A204.1 (cell line): Measurements from ENCODE around the gene SCN10A.

Experiments used
- FAIRE-seq: peaks from 2 replicates; lab custom pipeline; 2012; peaks lifted over from hg19 to GRCh38; lab: Jason Lieb, UNC

Gene SCN10A

DNA sequence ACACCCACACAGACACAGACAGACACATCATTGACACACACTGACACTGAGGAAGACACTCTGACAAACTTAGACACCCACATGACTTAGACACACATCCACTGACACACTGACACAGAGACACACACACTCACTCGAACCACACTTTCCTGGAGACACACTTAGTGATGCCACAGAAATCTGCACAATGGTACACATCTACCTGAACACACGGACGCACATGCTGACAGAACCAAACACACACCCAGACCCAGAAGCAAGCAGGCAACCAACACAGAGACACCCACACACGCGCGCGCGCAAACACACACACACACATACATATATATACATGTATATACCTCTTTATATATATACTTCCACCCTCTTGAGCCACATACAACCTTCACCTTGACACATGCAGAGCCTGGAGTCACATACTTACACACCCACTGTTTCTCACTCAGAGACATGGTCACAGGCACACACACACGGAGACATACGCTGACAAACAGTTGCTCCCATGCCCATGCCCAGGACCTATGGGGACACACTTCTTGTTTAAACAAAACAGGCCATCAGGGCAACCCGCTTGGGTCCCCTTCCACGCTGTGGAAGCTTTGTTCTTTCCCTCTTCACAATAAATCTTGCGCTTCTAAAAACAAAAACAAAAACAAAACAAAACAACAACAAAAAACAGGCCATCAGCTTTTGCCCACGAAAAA is 165.6 kb downstream of the SCN10A start:
- FAIRE-seq: no peak

- no peak for FAIRE-seq
These were observed 166.3 kb downstream of the SCN10A start, which contains the start of gene SCN5A for GRCh38 chr3:38649500-38650247. TSS of gene SCN5A (minus strand) at chr3:38649687. CDS start at chr3:38633307, 16,380 bp downstream.

- FAIRE-seq: no peak
These were observed 167.1 kb downstream of the SCN10A start for GRCh38 chr3:38648659-38649499.

GRCh38 chr3:38648024-38648658 is 167.9 kb downstream of the SCN10A start:
- no peak for FAIRE-seq

DNA sequence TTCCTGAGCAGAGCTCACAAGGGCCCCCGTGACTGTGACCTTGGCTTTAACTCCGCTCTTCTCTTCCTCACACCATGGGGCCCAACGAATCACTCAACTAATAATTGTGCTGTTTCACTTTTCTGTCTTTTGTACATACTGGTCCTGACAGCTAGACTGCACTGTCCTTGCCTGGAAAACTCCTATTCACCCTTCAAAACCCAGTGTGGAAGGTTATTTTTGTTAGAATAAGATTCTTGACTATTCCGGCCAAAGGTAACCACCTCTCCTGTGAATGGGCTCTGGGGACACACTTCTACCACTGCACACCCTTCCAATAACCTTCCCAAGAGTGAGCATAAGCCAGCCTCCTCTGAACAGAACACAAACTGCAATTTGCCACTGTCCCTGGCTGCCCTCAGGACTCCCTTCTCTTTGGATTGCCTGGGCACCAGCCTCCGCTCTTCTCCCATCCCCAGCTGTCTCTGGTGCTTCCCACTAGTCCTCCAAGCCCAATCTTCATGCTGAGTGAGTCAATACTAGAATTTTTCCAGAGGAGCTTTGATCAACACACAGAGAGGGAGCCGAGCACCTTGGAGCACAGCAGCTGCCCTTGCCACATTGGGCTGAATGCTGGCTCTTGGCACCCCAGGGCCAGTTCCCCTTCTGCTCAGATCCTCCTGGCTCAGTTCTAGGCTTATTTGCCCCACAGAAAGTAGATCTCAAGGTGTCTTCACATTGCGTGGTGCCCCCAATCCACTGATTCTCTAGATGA is 168.6 kb downstream of the SCN10A start:
- FAIRE-seq: no peak
